Keratinocyte (primary cell): ENCODE data around the gene CTNNA3. TPM values are rescaled to one million over a fixed set of nuclear protein-coding genes. Genes with fewer than 3 reads are reported as not detected.

Experiments used
- DNase-seq: peaks from one replicate; pipeline ENCODE4 v3.0.0-alpha.2; 2011; ENCODE audit warnings: low read depth, missing footprints, low spot score
- FAIRE-seq: peaks from 2 replicates; lab custom pipeline; 2011; peaks lifted over from hg19 to GRCh38; lab: Jason Lieb, UNC
- H2AFZ ChIP-seq: 2 replicates; pipeline ENCODE4 v1.6.0; 2012; ENCODE audit warnings: low read length, control low read depth, inconsistent platforms; ENCODE audit not compliant: control insufficient read depth
- H3K27ac ChIP-seq: 2 replicates; pipeline ENCODE4 v1.5.1; 2011; ENCODE audit warnings: low read length; ENCODE audit not compliant: control insufficient read depth, insufficient read depth
- H3K27me3 ChIP-seq: 3 replicates; pipeline ENCODE4 v1.6.0; 2011; ENCODE audit warnings: low read length; ENCODE audit not compliant: control insufficient read depth, insufficient read depth; ENCODE audit errors: extremely low read depth
- H3K36me3 ChIP-seq, 2 experiments: 2 replicates in 1 of 2; 3 replicates in 1 of 2; pipeline ENCODE4 v1.5.1; 2011; ENCODE audit warnings: low read length in 2 of 2, mild to moderate bottlenecking in 1 of 2; ENCODE audit not compliant: control insufficient read depth in 2 of 2, insufficient read depth in 2 of 2; ENCODE audit errors: extremely low read depth in 1 of 2
- H3K4me1 ChIP-seq: 3 replicates; pipeline ENCODE4 v1.5.1; 2011; ENCODE audit warnings: low read length; ENCODE audit not compliant: control insufficient read depth, insufficient read depth; ENCODE audit errors: extremely low read depth
- H3K4me2 ChIP-seq: 3 replicates; pipeline ENCODE4 v1.6.0; 2011; ENCODE audit warnings: low read depth, low read length; ENCODE audit not compliant: control insufficient read depth, insufficient read depth; ENCODE audit errors: extremely low read depth
- H3K4me3 ChIP-seq, 3 experiments: fragments of 200-600 bp in 1 of 3; sonication (generic) in 1 of 3; 2 replicates in 2 of 3; 3 replicates in 1 of 3; pipeline ENCODE4 v1.5.1; 2011 to 2016; ENCODE audit warnings: low read length in 3 of 3, mild to moderate bottlenecking in 3 of 3, control low read depth in 2 of 3, inconsistent platforms in 1 of 3, low read depth in 1 of 3, mixed read lengths in 1 of 3, mixed run types in 1 of 3, moderate library complexity in 1 of 3; ENCODE audit not compliant: control insufficient read depth in 2 of 3, insufficient read depth in 2 of 3; ENCODE audit errors: extremely low read depth in 1 of 3
- H3K79me2 ChIP-seq: 2 replicates; pipeline ENCODE4 v1.6.0; 2012; ENCODE audit warnings: low read length; ENCODE audit not compliant: control insufficient read depth, insufficient read depth
- H3K9ac ChIP-seq: 3 replicates; pipeline ENCODE4 v1.6.0; 2011; ENCODE audit warnings: low read length; ENCODE audit not compliant: control insufficient read depth, insufficient read depth; ENCODE audit errors: extremely low read depth
- H3K9me1 ChIP-seq: 3 replicates; pipeline ENCODE4 v1.6.0; 2011; ENCODE audit warnings: low read length; ENCODE audit not compliant: control insufficient read depth, insufficient read depth; ENCODE audit errors: extremely low read depth
- H3K9me3 ChIP-seq: 2 replicates; pipeline ENCODE4 v1.5.1; 2012; ENCODE audit warnings: low read depth, low read length; ENCODE audit not compliant: control insufficient read depth
- H4K20me1 ChIP-seq: 3 replicates; pipeline ENCODE4 v1.6.0; 2011; ENCODE audit warnings: low read length; ENCODE audit not compliant: control insufficient read depth, insufficient read depth; ENCODE audit errors: extremely low read depth
- CTCF ChIP-seq, 3 experiments: IDR thresholded peaks in 1 of 3; conservative IDR thresholded peaks in 1 of 3; optimal IDR thresholded peaks in 1 of 3; 2 replicates in 2 of 3; 3 replicates in 1 of 3; pipeline versions ENCODE3 to v1.5.1; 2011; ENCODE audit warnings: low read length in 3 of 3, mild to moderate bottlenecking in 3 of 3, moderate library complexity in 2 of 3, control low read depth in 1 of 3, inconsistent platforms in 1 of 3; ENCODE audit not compliant: insufficient read depth in 2 of 3; ENCODE audit errors: extremely low read depth in 1 of 3
- EZH2 ChIP-seq: IDR thresholded peaks from one replicate; pipeline ENCODE4 v1.6.1; 2012; ENCODE audit warnings: inconsistent platforms, mild to moderate bottlenecking, low read length, moderate library complexity
- dilution Hi-C: fragments of 300-500 bp; cut with MboI; formaldehyde crosslinking; loops from one replicate; pipeline ENCODE4 v1.7.0; 2020; ENCODE audit warnings: low sequenced_read_pairs; ENCODE audit not compliant: extremely low pct_ligation_motif_present
- polyA plus RNA-seq, 5 experiments: library from polyadenylated mRNA; depleted of rRNA in 3 of 5; stranded (reverse) in 3 of 5; stranded (forward) in 1 of 5; unstranded in 1 of 5; fragments of >200 nt; gene quantifications; 1 replicate in 1 of 5; 2 replicates in 3 of 5; 3 replicates in 1 of 5; pipeline versions ENCODE4 v1.2.1 to v1.2.3, GENCODE V29; 2011 to 2012; ENCODE audit warnings: missing spikeins in 2 of 5, low read depth in 1 of 5, low replicate concordance in 1 of 5

CTNNA3 gene
- polyA plus RNA-seq, 1 donor (not counting 4 experiments of a cell fraction or from before 2014, with no cell fraction given), result 0.01 TPM

GRCh38 chr10:66880826-66881225 lies 815.2 kb downstream of the CTNNA3 start:
- H3K9ac ChIP-seq, result no peak overlapping the region
- H4K20me1 ChIP-seq, result no peaks in the 10 kb centered on the region
- no peaks in the 10 kb centered on the region for H3K4me1 ChIP-seq
- dilution Hi-C loops, result no loop called here
- FAIRE-seq, result no peak
- H3K4me2 ChIP-seq, result no peak overlapping the region
- H3K4me3 ChIP-seq, result no peak overlapping the region
- H3K27me3 ChIP-seq, result no peaks in the 10 kb centered on the region
- no peak for TF ChIP-seq EZH2
- no peaks in the 10 kb centered on the region for H3K36me3 ChIP-seq
- no peaks in the 10 kb centered on the region for H3K9me3 ChIP-seq
- H3K9me1 ChIP-seq, result no peaks in the 10 kb centered on the region
- DNase-seq, result no peak
- no peaks in the 10 kb centered on the region for H3K79me2 ChIP-seq
- H2AFZ ChIP-seq, result no peak overlapping the region
- no peak overlapping the region for H3K27ac ChIP-seq

- Histone ChIP-seq H3K27ac (no peak overlapping the region), H3K79me2 (no peaks in the 10 kb centered on the region), H3K27me3 (no peaks in the 10 kb centered on the region), H3K9me1 (no peaks in the 10 kb centered on the region), H3K36me3 (no peaks in the 10 kb centered on the region), H3K4me2 (no peak overlapping the region), H3K4me3 (no peak overlapping the region), H3K4me1 (no peaks in the 10 kb centered on the region), H3K9me3 (no peaks in the 10 kb centered on the region), H2AFZ (no peak overlapping the region), H3K9ac (no peak overlapping the region), H4K20me1 (no peaks in the 10 kb centered on the region)
- FAIRE-seq (no peak), DNase-seq (no peak)
- dilution Hi-C loops, result no loop called here
- TF ChIP-seq CTCF (optimal IDR thresholded peaks at IDR 0.05 in 1 of 3, IDR thresholded peaks at IDR 0.05 in 1 of 3, conservative IDR thresholded peaks at IDR 0.05 in 1 of 3; ENCODE audit: extremely low read depth in 1 of 3, insufficient read depth in 2 of 3, low read length in 3 of 3) (no peak), EZH2 (no peak)
These were observed 815.7 kb downstream of the CTNNA3 start for GRCh38 chr10:66880292-66880691.

GRCh38 chr10:66877361-66877760 lies 818.6 kb downstream of the CTNNA3 start:
- Histone ChIP-seq H4K20me1 (no peaks in the 10 kb centered on the region), H2AFZ (no peak overlapping the region), H3K27me3 (no peaks in the 10 kb centered on the region), H3K4me3 (no peak overlapping the region), H3K9me3 (no peaks in the 10 kb centered on the region), H3K4me2 (no peak overlapping the region), H3K4me1 (no peaks in the 10 kb centered on the region), H3K9me1 (no peaks in the 10 kb centered on the region), H3K27ac (no peak overlapping the region), H3K9ac (no peak overlapping the region), H3K36me3 (no peaks in the 10 kb centered on the region), H3K79me2 (no peaks in the 10 kb centered on the region)
- no peak for FAIRE-seq
- no peak for TF ChIP-seq CTCF (optimal IDR thresholded peaks at IDR 0.05 in 1 of 3, IDR thresholded peaks at IDR 0.05 in 1 of 3, conservative IDR thresholded peaks at IDR 0.05 in 1 of 3; ENCODE audit: extremely low read depth in 1 of 3, insufficient read depth in 2 of 3, low read length in 3 of 3)
- TF ChIP-seq EZH2, result no peak
- no peak for DNase-seq
- dilution Hi-C loops, result no loop called here
